Dendritic cell treated with granulocyte-macrophage colony-stimulating factor and Interleukin-4, amounts not matched to agents 40 ng/mL and 50 ng/mL, for 4 days (primary cell): ENCODE measurements around the gene TRPM3.

Experiments used
- H3K27ac Mint-ChIP-seq: one replicate; pipeline ENCODE4 v1.8.0; 2022; ENCODE audit warnings: mild to moderate bottlenecking, mixed read lengths
- H3K27me3 Mint-ChIP-seq: one replicate; pipeline ENCODE4 v1.8.0; 2022; ENCODE audit warnings: mild to moderate bottlenecking, mixed read lengths
- H3K36me3 Mint-ChIP-seq: one replicate; pipeline ENCODE4 v1.8.0; 2022; ENCODE audit warnings: low read depth, mixed read lengths
- H3K4me1 Mint-ChIP-seq: one replicate; pipeline ENCODE4 v1.8.0; 2022; ENCODE audit warnings: low read depth, mixed read lengths
- H3K4me3 Mint-ChIP-seq: one replicate; pipeline ENCODE4 v1.8.0; 2022; ENCODE audit warnings: mild to moderate bottlenecking, moderate library complexity, mixed read lengths
- H3K9me3 Mint-ChIP-seq: one replicate; pipeline ENCODE4 v1.8.0; 2022; ENCODE audit warnings: mixed read lengths
- intact Hi-C: fragments of 100-400 bp; cut with micrococcal nuclease; formaldehyde crosslinking; loops from one replicate; pipeline ENCODE4 v1.15.0; 2022

The TRPM3 gene

GRCh38 chr9:70500793-70501192, 620.6 kb downstream of the TRPM3 start:
- H3K36me3 Mint-ChIP-seq, result no peaks in the 10 kb centered on the region
- no peaks in the 10 kb centered on the region for H3K9me3 Mint-ChIP-seq
- intact Hi-C loops, result loop anchor here (5.0 kb wide), 1 partner anchor 47 kb away; no protein-coding TSS in a partner anchor
- H3K4me1 Mint-ChIP-seq, result peaks cover 34% of the 10 kb centered on the region
- no peak overlapping the region for H3K27ac Mint-ChIP-seq
- no peak overlapping the region for H3K4me3 Mint-ChIP-seq
- H3K27me3 Mint-ChIP-seq, result no peaks in the 10 kb centered on the region

GRCh38 chr9:70499621-70500020, 621.8 kb downstream of the TRPM3 start:
- Mint-ChIP-seq H3K4me3 (no peak overlapping the region), H3K27ac (peak overlapping the region; percentile 69)
- intact Hi-C loops, result loop anchor here (5.0 kb wide), 1 partner anchor 48 kb away; no protein-coding TSS in a partner anchor

GRCh38 chr9:70498866-70499265, 622.6 kb downstream of the TRPM3 start:
- H3K4me1 Mint-ChIP-seq, result peaks cover 38% of the 10 kb centered on the region
- H3K9me3 Mint-ChIP-seq, result no peaks in the 10 kb centered on the region
- H3K36me3 Mint-ChIP-seq, result no peaks in the 10 kb centered on the region
- H3K27me3 Mint-ChIP-seq, result no peaks in the 10 kb centered on the region
- intact Hi-C loops, result no loop called here
- no peak overlapping the region for H3K4me3 Mint-ChIP-seq
- H3K27ac Mint-ChIP-seq, result no peak overlapping the region

More at GRCh38 chr9:70499621-70500020, 621.8 kb downstream of the TRPM3 start:
- H3K27me3 Mint-ChIP-seq, result no peaks in the 10 kb centered on the region
- H3K4me1 Mint-ChIP-seq, result peaks cover 33% of the 10 kb centered on the region
- no peaks in the 10 kb centered on the region for H3K9me3 Mint-ChIP-seq
- H3K36me3 Mint-ChIP-seq, result no peaks in the 10 kb centered on the region

- no peak overlapping the region for H3K4me3 Mint-ChIP-seq
- H3K27me3 Mint-ChIP-seq, result no peaks in the 10 kb centered on the region
- H3K36me3 Mint-ChIP-seq, result no peaks in the 10 kb centered on the region
- intact Hi-C loops, result no loop called here
- H3K9me3 Mint-ChIP-seq, result no peaks in the 10 kb centered on the region
- H3K4me1 Mint-ChIP-seq, result peaks cover 35% of the 10 kb centered on the region
- H3K27ac Mint-ChIP-seq, result peak overlapping the region; percentile 64
Measured at GRCh38 chr9:70496244-70496643, 625.2 kb downstream of the TRPM3 start.

GRCh38 chr9:70495514-70495913, 625.9 kb downstream of the TRPM3 start:
- no peak overlapping the region for H3K4me3 Mint-ChIP-seq
- H3K4me1 Mint-ChIP-seq, result peaks cover 35% of the 10 kb centered on the region
- no peaks in the 10 kb centered on the region for H3K9me3 Mint-ChIP-seq
- no peaks in the 10 kb centered on the region for H3K36me3 Mint-ChIP-seq
- intact Hi-C loops, result no loop called here
- H3K27me3 Mint-ChIP-seq, result no peaks in the 10 kb centered on the region
- H3K27ac Mint-ChIP-seq, result peak overlapping the region; percentile 6

GRCh38 chr9:70494221-70494620, 627.2 kb downstream of the TRPM3 start:
- H3K36me3 Mint-ChIP-seq, result no peaks in the 10 kb centered on the region
- H3K27ac Mint-ChIP-seq, result peak overlapping the region; percentile 6
- intact Hi-C loops, result no loop called here
- H3K4me3 Mint-ChIP-seq, result no peak overlapping the region
- no peaks in the 10 kb centered on the region for H3K9me3 Mint-ChIP-seq
- H3K4me1 Mint-ChIP-seq, result peaks cover 30% of the 10 kb centered on the region
- no peaks in the 10 kb centered on the region for H3K27me3 Mint-ChIP-seq

GRCh38 chr9:70493029-70493428, 628.4 kb downstream of the TRPM3 start:
- Mint-ChIP-seq H3K4me1 (peaks cover 33% of the 10 kb centered on the region), H3K4me3 (no peak overlapping the region), H3K27ac (no peak overlapping the region), H3K9me3 (no peaks in the 10 kb centered on the region), H3K27me3 (no peaks in the 10 kb centered on the region), H3K36me3 (no peaks in the 10 kb centered on the region)
- intact Hi-C loops, result no loop called here

GRCh38 chr9:70492319-70492777, 629.1 kb downstream of the TRPM3 start:
- Mint-ChIP-seq H3K36me3 (no peaks in the 10 kb centered on the region), H3K4me1 (peaks cover 33% of the 10 kb centered on the region), H3K4me3 (no peak overlapping the region), H3K27ac (no peak overlapping the region), H3K27me3 (no peaks in the 10 kb centered on the region), H3K9me3 (no peaks in the 10 kb centered on the region)
- intact Hi-C loops, result no loop called here

- Mint-ChIP-seq H3K27ac (no peak overlapping the region), H3K9me3 (no peaks in the 10 kb centered on the region), H3K4me3 (no peak overlapping the region), H3K27me3 (no peaks in the 10 kb centered on the region), H3K4me1 (peaks cover 33% of the 10 kb centered on the region), H3K36me3 (no peaks in the 10 kb centered on the region)
- intact Hi-C loops, result no loop called here
Measured at GRCh38 chr9:70491426-70492318, 629.7 kb downstream of the TRPM3 start.

GRCh38 chr9:70490478-70490877, 630.9 kb downstream of the TRPM3 start:
- no peak overlapping the region for H3K4me3 Mint-ChIP-seq
- H3K27me3 Mint-ChIP-seq, result no peaks in the 10 kb centered on the region
- no peak overlapping the region for H3K27ac Mint-ChIP-seq
- intact Hi-C loops, result no loop called here
- H3K36me3 Mint-ChIP-seq, result no peaks in the 10 kb centered on the region
- peaks cover 32% of the 10 kb centered on the region for H3K4me1 Mint-ChIP-seq
- no peaks in the 10 kb centered on the region for H3K9me3 Mint-ChIP-seq

GRCh38 chr9:70488793-70489105, 632.7 kb downstream of the TRPM3 start:
- H3K36me3 Mint-ChIP-seq, result no peaks in the 10 kb centered on the region
- no peaks in the 10 kb centered on the region for H3K27me3 Mint-ChIP-seq
- H3K27ac Mint-ChIP-seq, result no peak overlapping the region
- intact Hi-C loops, result loop anchor here (5.0 kb wide), 1 partner anchor 146 kb away; no protein-coding TSS in a partner anchor
- peaks cover 24% of the 10 kb centered on the region for H3K4me1 Mint-ChIP-seq
- H3K9me3 Mint-ChIP-seq, result no peaks in the 10 kb centered on the region
- no peak overlapping the region for H3K4me3 Mint-ChIP-seq

- peaks cover 24% of the 10 kb centered on the region for H3K4me1 Mint-ChIP-seq
- no peaks in the 10 kb centered on the region for H3K27me3 Mint-ChIP-seq
- H3K4me3 Mint-ChIP-seq, result no peak overlapping the region
- intact Hi-C loops, result loop anchor here (5.0 kb wide), 1 partner anchor 146 kb away; no protein-coding TSS in a partner anchor
- no peaks in the 10 kb centered on the region for H3K9me3 Mint-ChIP-seq
- H3K36me3 Mint-ChIP-seq, result no peaks in the 10 kb centered on the region
- no peak overlapping the region for H3K27ac Mint-ChIP-seq
Measured at GRCh38 chr9:70488098-70488792, 633.2 kb downstream of the TRPM3 start.

GRCh38 chr9:70486127-70486526, 635.3 kb downstream of the TRPM3 start:
- Mint-ChIP-seq H3K9me3 (no peaks in the 10 kb centered on the region), H3K27ac (no peak overlapping the region), H3K4me1 (peaks cover 24% of the 10 kb centered on the region), H3K4me3 (no peak overlapping the region), H3K27me3 (no peaks in the 10 kb centered on the region), H3K36me3 (no peaks in the 10 kb centered on the region)
- intact Hi-C loops, result loop anchor here (5.0 kb wide), 1 partner anchor 144 kb away; no protein-coding TSS in a partner anchor

GRCh38 chr9:70485273-70485858, 636.1 kb downstream of the TRPM3 start:
- H3K27me3 Mint-ChIP-seq, result no peaks in the 10 kb centered on the region
- intact Hi-C loops, result loop anchor here (2.0 to 5.0 kb wide), 3 partner anchors 117 to 143 kb away; no protein-coding TSS in a partner anchor
- H3K36me3 Mint-ChIP-seq, result no peaks in the 10 kb centered on the region
- H3K27ac Mint-ChIP-seq, result peak overlapping the region; percentile 41
- no peaks in the 10 kb centered on the region for H3K9me3 Mint-ChIP-seq
- H3K4me1 Mint-ChIP-seq, result peaks cover 26% of the 10 kb centered on the region
- H3K4me3 Mint-ChIP-seq, result no peak overlapping the region
